GM18858 (cell line): ENCODE results near the gene EEF1AKMT1.

Source experiments
- ATAC-seq: cut with Tn5 transposase; IDR thresholded peaks from one replicate; pipeline ENCODE4 v1.9.1; 2021; ENCODE audit not compliant: unreplicated experiment

EEF1AKMT1 gene

GRCh38 chr13:20719783-20720182, 54.0 kb downstream of the EEF1AKMT1 start:
- no peak for ATAC-seq

DNA sequence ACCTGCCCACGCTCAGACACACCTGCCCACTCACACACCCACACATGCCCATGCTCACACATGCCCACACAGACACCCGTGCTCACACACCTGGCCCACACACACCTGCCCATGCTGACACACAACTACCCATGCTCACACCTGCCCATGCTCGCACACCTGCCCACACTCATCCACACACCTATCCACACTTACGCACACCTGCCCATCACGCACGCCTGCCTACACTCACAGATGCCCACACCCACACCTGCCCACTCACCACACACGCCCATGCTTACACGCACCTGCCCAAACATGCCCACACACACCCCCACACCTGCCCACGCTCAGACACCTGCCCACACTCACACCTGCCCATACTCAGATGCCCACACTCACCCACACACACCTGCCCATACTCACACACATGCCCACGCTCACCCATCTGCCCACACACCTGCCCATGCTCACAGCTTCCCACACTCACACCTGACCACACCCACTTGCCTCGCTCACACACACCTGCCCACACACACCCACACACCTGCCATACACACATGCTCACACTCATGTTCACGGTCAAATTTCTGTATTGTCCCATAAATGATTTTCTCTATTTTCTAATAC, 54.7 kb downstream of the EEF1AKMT1 start:
- no peak for ATAC-seq

DNA sequence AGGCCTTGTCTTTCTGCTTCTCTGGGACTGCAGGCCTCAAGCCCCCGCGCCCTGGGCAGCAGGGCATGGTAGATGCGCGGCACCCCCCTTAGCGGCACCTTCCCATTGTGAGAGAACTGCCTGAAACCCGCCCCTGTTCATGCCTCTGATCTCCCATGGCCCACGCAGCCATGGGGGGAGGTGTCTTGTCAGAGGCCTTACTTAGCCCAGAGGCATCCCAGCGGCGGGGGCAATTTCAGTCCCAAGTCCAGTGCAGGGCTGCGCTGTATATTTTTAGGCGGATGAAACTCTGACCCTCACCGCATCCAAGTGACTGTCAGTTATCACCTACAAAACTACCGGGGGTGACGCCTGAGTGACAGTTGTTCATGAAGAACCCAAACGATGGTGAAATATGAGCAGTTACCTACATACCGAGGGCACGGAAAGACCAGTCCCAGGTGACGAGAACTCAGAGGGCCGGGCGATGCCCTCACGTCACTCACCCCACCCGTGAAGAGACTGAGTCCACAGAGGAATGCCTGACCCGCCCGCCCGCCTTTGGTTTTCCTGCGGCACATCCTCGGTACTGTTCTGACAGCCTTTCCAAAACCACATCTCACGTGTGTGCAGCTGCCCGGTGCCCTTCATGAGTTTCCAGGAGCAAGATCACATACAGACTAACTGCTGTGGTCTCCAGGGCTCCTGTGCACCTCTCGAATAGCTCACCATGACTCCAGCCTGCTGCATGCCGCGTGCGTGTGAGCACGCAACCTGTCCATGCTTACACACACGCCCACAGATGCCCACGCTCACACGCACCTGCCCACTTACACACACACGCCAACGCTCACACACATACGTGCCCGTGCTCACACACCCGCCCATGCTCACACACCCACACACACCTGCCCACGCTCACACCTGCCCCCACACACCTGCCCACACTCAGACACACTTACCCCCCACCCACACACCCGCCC, 55.9 kb downstream of the EEF1AKMT1 start:
- ATAC-seq, result no peak

- no peak for ATAC-seq
These were observed 56.8 kb downstream of the EEF1AKMT1 start for GRCh38 chr13:20716951-20717350.

GRCh38 chr13:20715330-20715712, 58.4 kb downstream of the EEF1AKMT1 start:
- ATAC-seq, result no peak

GRCh38 chr13:20714563-20715329, 59.0 kb downstream of the EEF1AKMT1 start:
- ATAC-seq, result no peak

- no peak for ATAC-seq
These were observed 59.6 kb downstream of the EEF1AKMT1 start for GRCh38 chr13:20714161-20714560.

- no peak for ATAC-seq
These were observed 60.0 kb downstream of the EEF1AKMT1 start for GRCh38 chr13:20713751-20714150.

GRCh38 chr13:20713014-20713376, 60.8 kb downstream of the EEF1AKMT1 start:
- no peak for ATAC-seq

- ATAC-seq, result no peak
These were observed 62.3 kb downstream of the EEF1AKMT1 start for GRCh38 chr13:20711301-20712044.

DNA sequence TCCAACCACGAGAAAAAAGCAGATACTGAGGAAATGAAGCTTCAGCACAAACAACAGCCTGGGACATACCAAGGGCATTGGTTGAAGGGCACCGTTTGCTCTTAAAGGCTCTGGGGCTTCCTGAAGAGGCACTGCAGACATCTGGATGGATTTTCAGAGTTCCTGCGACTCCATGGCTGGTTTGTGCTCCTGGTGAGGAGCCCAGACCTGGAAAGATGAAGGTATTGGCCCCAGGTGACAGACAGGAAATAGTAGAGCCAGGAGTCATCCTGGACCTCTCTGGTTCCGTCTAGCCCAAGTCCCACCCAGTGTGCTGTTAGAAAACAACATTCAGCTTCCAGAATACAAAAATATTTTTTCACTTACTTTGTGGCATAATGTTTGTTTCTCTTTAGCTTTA, 64.0 kb downstream of the EEF1AKMT1 start:
- no peak for ATAC-seq

DNA sequence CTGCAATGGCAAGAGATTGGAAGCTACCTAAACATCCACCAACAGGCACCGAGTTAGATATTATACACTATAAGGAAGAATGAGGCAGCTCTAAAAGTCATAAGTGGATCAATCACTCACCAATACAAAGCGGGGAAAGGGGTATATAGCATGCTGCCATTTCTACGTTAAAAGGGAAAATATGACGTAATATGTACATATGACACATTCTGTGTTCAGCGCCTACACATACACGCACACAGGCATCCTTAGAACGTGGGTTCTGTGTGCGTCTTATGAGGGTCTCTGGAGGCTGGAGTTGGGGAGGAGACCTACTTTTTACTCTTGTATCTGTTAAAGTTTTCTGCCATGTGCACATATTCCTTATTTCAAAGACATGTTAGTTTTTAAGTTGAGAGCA, 64.4 kb downstream of the EEF1AKMT1 start:
- no peak for ATAC-seq

DNA sequence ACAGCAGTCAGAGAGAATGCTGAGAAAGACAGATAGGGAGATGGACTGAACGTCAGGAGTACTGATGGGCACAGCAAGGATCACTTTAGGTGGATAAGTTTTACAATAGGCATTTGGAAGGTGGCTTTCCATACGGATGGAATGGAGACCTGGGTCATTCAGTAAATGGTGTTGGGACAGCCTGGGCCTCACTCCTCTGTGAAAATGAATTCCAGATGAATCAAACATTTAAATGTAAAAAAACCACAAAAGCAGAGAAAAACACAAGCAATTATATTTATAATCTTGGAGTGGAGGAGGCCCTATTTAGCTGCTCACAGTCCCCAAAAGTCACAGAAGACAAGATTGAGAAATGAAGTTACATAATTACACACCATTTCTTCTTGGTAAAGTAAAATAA, 65.5 kb downstream of the EEF1AKMT1 start:
- no peak for ATAC-seq

- ATAC-seq, result no peak
These were observed 67.1 kb downstream of the EEF1AKMT1 start for GRCh38 chr13:20706661-20707060.

- no peak for ATAC-seq
These were observed 69.2 kb downstream of the EEF1AKMT1 start for GRCh38 chr13:20704459-20705069.

DNA sequence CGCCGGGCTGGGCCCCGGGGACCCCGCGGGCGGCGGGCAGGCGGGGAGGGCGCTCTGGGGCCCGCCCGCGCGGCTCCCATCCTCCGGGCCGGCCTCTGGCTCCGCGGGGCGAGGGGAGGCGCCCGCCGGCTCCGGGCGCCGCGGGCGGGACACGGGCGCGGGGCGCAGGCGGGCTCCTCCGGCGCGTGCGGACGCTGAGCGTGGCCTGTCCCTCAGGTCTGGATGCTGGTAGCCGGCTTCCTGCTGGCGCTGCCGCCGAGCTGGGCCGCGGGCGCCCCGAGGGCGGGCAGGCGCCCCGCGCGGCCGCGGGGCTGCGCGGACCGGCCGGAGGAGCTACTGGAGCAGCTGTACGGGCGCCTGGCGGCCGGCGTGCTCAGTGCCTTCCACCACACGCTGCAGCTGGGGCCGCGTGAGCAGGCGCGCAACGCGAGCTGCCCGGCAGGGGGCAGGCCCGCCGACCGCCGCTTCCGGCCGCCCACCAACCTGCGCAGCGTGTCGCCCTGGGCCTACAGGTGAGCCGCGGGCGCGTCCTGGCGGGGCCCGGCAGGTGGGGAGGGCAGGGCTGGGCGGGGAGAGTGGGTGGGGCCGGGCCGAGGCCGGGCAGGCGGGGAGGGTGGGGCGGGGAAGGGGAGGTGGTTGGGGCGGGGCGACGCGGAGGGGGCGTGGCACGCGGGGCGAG, 69.8 kb downstream of the EEF1AKMT1 start:
- peak; percentile 90 for ATAC-seq

GRCh38 chr13:20702915-20703779, 70.6 kb downstream of the EEF1AKMT1 start, which contains the start of gene IL17D:
TSS of gene IL17D (plus strand) at chr13:20703699. CDS start at chr13:20704002, 303 bp downstream.
- peak; percentile 14 for ATAC-seq

DNA sequence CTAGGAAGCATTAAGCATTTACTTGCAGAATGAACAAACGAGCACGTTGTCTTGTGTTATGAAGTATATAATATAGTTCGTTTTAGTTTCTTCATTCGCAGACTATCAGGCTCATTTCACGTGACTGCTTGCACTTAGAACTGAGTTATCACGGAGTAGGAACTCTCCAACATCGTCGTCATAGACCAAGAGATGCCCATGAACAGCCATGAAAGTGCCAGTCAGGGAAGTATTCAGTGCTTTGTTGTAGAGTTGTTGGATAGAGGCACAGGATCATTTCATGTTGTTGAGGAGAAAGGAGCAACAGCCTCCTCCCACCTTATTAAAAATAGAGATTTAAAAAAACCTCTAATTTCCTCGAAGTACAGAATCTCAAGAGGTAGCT, 71.2 kb downstream of the EEF1AKMT1 start:
- ATAC-seq, result no peak

DNA sequence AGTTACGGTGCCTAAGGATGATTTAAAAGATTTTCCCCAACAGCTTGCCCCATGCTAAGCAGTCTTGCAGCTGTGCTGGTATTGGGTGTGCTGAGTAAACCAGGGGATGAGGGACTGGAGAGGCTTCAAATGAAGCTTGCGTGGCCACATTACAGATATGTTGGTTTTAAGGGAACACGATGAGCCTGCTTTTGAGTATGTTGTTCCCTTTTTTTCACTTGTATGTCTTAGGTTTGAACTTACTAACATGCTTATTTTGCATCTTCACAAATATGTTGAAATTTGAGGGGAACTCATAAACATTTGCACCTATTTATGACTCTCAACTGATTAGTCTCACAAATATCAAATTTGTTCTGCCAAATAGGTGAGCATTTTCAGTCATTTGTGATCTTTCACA, 72.3 kb downstream of the EEF1AKMT1 start:
- no peak for ATAC-seq
